HG02852 (cell line): ENCODE data around the gene KLK12.

Experiments used
- ATAC-seq: cut with Tn5 transposase; IDR thresholded peaks from one replicate; pipeline ENCODE4 v1.9.1; 2021; ENCODE audit warnings: mild to moderate bottlenecking, moderate library complexity; ENCODE audit not compliant: unreplicated experiment

KLK12 gene

DNA sequence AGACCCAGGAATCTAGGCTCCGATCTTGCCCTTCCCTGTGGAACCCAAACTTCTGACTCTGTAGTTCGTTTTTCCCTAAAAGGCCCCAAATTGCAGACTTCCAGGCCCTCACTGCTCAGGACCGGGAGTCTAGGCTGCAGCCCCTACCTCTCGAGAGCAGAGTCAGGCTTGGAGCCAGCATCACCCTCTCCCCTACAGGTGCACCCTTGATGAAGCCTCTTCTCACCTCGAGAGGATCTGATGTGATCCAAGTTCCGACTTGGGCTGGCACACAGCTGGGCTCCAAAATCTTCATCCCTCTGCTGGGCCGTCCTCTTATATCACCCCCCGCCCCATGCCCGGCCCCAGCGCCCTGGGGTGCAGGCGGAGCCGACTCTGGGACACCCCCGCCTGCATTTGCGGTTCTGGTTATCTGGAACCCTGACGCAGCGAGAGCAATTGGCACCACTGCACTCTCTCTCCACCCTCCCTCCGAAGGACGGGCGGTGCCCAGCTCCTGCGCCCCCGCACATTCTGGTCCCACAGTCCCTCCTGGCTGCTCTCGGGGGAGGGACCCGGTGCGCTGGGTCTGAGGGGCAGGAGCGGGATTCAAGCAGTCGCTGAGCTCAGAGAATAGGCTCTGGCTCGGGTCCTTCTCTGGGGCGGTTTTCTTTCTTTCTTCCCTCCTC is 51.0 kb downstream of the KLK12 start, which contains the start of gene KLK7:
KLK7 (minus strand) TSS at position 293 of the 668 bp plus-strand sequence. CDS start 1,518 bp downstream, outside the sequence.
- ATAC-seq = no peak

DNA sequence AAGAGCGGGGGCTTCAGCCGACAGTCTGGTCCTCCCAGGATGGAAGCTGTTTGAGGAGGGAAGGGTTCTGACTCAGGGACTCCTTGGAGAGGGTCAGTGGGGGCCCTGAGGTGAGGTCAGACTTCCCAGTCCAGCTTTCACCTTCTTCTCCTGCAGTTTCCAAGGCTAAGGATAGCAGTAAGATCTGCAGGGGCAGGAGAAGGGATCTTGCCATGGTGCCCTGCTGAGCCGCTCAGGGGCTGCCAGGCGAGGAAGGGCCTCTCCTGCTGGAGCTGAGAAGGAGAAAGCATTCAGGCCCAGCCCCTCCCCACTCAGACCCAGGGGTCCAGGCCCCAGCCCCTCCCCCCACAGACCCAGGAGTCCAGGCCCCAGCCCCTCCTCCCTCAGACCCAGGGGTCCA is 52.6 kb downstream of the KLK12 start:
- no peak for ATAC-seq

DNA sequence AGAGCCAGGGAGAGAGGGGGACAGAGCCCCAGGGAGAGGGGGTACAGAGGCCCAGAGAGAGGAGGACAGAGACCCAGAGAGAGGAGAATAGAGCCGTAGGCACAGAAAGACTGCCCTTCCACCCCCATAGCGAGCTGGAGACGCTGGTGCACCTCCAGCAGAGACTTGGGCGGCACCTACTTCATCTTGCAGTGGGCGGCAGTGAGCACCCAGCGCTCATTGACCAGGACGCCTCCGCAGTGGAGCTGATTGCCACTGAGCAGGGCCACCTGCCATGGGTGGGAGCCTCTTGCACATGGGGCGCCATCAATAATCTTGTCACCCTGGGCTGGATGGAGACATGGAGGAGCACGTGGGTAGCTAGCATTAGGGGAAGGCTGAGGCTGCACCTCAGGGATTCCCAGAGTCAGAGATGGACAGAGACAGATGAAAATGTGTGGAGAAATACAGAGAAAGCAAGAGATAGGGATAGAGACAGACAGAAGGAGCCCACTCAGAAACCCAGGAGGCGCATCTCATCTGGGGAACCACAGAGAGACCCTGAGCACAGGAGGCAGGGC is 53.1 kb downstream of the KLK12 start:
- no peak for ATAC-seq

DNA sequence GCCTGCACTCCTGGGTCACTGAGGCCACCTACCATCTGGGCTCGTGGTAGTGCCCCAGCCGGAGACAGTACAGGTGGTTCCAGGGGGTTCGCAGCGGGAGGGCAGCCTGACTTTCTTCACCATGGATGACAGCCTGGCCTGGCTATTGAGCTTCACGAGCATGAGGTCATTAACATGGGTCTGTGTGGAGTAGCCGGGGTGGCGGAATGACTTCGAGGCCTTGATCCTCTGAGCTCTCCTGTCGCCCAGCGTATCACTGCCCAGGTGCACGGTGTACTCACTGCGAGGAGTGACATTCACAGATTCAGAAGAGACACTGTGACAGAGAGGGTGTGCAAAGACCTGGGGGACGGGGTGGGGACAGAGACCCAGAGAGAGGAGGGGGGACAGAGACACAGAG is 54.6 kb downstream of the KLK12 start:
- no peak for ATAC-seq

DNA sequence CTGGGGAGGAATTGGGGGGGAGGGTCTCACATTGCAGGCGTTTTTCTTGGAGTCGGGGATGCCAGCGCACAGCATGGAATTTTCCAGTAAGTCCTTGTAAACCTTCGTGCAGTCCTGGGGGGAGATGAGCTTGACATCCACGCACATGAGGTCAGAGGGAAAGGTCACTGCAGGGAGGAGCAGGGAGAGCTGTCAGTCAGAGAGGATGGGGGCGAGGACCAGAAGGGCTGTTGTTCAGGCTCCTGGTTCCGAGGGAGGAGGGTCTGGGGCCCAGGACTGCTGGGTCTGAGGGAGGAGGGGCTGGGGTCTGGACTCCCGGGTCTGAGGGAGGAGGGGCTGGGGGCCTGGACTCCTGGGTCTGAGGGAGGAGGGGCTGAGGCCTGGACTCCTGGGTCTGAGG is 55.0 kb downstream of the KLK12 start:
- ATAC-seq = no peak
